Dedifferentiated amniotic fluid mesenchymal stem cell (primary cell): ENCODE measurements around the gene COL4A1.
A peak's percentile ranks its signal among the peaks of the same experiment; 100 is the strongest.

Source experiments
- DNase-seq: peaks from one replicate; pipeline ENCODE4 v3.0.0-alpha.2; 2016; ENCODE audit errors: extremely low spot score

The COL4A1 gene

GRCh38 chr13:110259651-110260050, 47.3 kb downstream of the COL4A1 start:
- DNase-seq: no peak

- no peak for DNase-seq
These were observed 47.9 kb downstream of the COL4A1 start for GRCh38 chr13:110258876-110259631.

- no peak for DNase-seq
These were observed 49.5 kb downstream of the COL4A1 start for GRCh38 chr13:110257408-110257807.

GRCh38 chr13:110256126-110256905, 50.6 kb downstream of the COL4A1 start:
- DNase-seq: no peak

GRCh38 chr13:110254751-110255553, 52.0 kb downstream of the COL4A1 start:
- no peak for DNase-seq

- no peak for DNase-seq
These were observed 52.7 kb downstream of the COL4A1 start for GRCh38 chr13:110254151-110254679.

GRCh38 chr13:110251193-110251819, 55.7 kb downstream of the COL4A1 start:
- DNase-seq: no peak

- peak; percentile 73 for DNase-seq
These were observed 56.6 kb downstream of the COL4A1 start for GRCh38 chr13:110250258-110250891.

GRCh38 chr13:110249326-110249725, 57.6 kb downstream of the COL4A1 start:
- no peak for DNase-seq

GRCh38 chr13:110248449-110249143, 58.4 kb downstream of the COL4A1 start:
- DNase-seq: no peak

- no peak for DNase-seq
These were observed 60.4 kb downstream of the COL4A1 start for GRCh38 chr13:110246530-110246929.

GRCh38 chr13:110245416-110245899, 61.5 kb downstream of the COL4A1 start:
- no peak for DNase-seq

- DNase-seq: no peak
These were observed 62.0 kb downstream of the COL4A1 start for GRCh38 chr13:110244976-110245375.

- peak; percentile 92 for DNase-seq
These were observed 62.7 kb downstream of the COL4A1 start for GRCh38 chr13:110244071-110244830.

GRCh38 chr13:110242615-110243014, 64.3 kb downstream of the COL4A1 start:
- DNase-seq: no peak

GRCh38 chr13:110240943-110241342, 66.0 kb downstream of the COL4A1 start:
- DNase-seq: no peak

GRCh38 chr13:110240352-110240751, 66.6 kb downstream of the COL4A1 start:
- no peak for DNase-seq

GRCh38 chr13:110239280-110240125, 67.5 kb downstream of the COL4A1 start:
- DNase-seq: no peak

- DNase-seq: no peak
These were observed 68.2 kb downstream of the COL4A1 start for GRCh38 chr13:110238818-110239195.
